H1 (cell line): ENCODE results near the gene UBE2F. TPM values are rescaled to one million over a fixed set of nuclear protein-coding genes. Genes with fewer than 3 reads are reported as not detected.

Experiments used
- CTCF ChIA-PET: fragments of 300-600 bp; sonication (Branson Sonifier 250); formaldehyde crosslinking; loops from one replicate; lab custom pipeline; 2021; ENCODE audit not compliant: partially characterized antibody; lab: Charles Lee
- POLR2A ChIA-PET: fragments of 300-600 bp; sonication (Branson Sonifier 250); formaldehyde crosslinking; loops from one replicate; lab custom pipeline; 2021; ENCODE audit warnings: inconsistent platforms; ENCODE audit not compliant: partially characterized antibody; lab: Charles Lee
- DNase-seq, 2 experiments: peaks; one replicate each; pipeline versions ENCODE4 v3.0.0 to v3.0.0-alpha.2; 2010 to 2022; ENCODE audit warnings: low spot score in 2 of 2, low read depth in 1 of 2, mixed read lengths in 1 of 2
- FAIRE-seq: peaks from 2 replicates; lab custom pipeline; 2011; peaks lifted over from hg19 to GRCh38; lab: Jason Lieb, UNC
- H2AFZ ChIP-seq: 2 replicates; pipeline ENCODE4 v1.8.1; 2012; ENCODE audit warnings: low read length, inconsistent platforms
- H2AK5ac ChIP-seq: 2 replicates; pipeline ENCODE4 v1.6.1; 2013; ENCODE audit warnings: low read depth, low read length
- H2BK120ac ChIP-seq: replicated peaks from 2 replicates; pipeline ENCODE3; 2013; ENCODE audit warnings: low read depth, low read length, inconsistent platforms
- H2BK12ac ChIP-seq: 2 replicates; pipeline ENCODE4 v1.6.1; 2013; ENCODE audit warnings: low read depth, low read length
- H2BK15ac ChIP-seq: 2 replicates; pipeline ENCODE4 v1.6.1; 2013; ENCODE audit warnings: low read length
- H2BK20ac ChIP-seq: 2 replicates; pipeline ENCODE4 v1.6.1; 2013; ENCODE audit warnings: low read length
- H2BK5ac ChIP-seq: 2 replicates; pipeline ENCODE4 v1.6.1; 2013; ENCODE audit warnings: low read depth, low read length
- H3K14ac ChIP-seq: 2 replicates; pipeline ENCODE4 v1.6.1; 2013; ENCODE audit warnings: inconsistent platforms; ENCODE audit not compliant: insufficient read length
- H3K18ac ChIP-seq: 2 replicates; pipeline ENCODE4 v1.6.1; 2013; ENCODE audit warnings: low read length; ENCODE audit errors: extremely low read depth
- H3K23ac ChIP-seq: 2 replicates; pipeline ENCODE4 v1.6.1; 2013; ENCODE audit warnings: inconsistent platforms; ENCODE audit not compliant: insufficient read length
- H3K23me2 ChIP-seq: 2 replicates; pipeline ENCODE4 v1.6.1; 2013; ENCODE audit warnings: low read depth, low read length
- H3K27ac ChIP-seq: 2 replicates; pipeline ENCODE4 v1.6.1; 2011; ENCODE audit warnings: low read depth, low read length, inconsistent platforms
- H3K27me3 ChIP-seq, 4 experiments: replicated peaks in 1 of 4; 1 replicate in 1 of 4; 2 replicates in 3 of 4; pipeline versions ENCODE4 v1.6.1 to v1.8.1; 2011 to 2013; ENCODE audit warnings: low read length in 3 of 4, mild to moderate bottlenecking in 3 of 4, inconsistent platforms in 2 of 4, mixed read lengths in 2 of 4, moderate library complexity in 1 of 4; ENCODE audit not compliant: control insufficient read depth in 3 of 4, insufficient read depth in 3 of 4; ENCODE audit errors: extremely low read depth in 1 of 4
- H3K36me3 ChIP-seq, 4 experiments: 2 replicates each; pipeline versions ENCODE4 v1.6.1 to v1.8.1; 2011 to 2013; ENCODE audit warnings: mild to moderate bottlenecking in 4 of 4, low read length in 3 of 4, moderate library complexity in 2 of 4, control low read depth in 1 of 4, inconsistent platforms in 1 of 4; ENCODE audit not compliant: insufficient read depth in 4 of 4, control insufficient read depth in 2 of 4
- H3K4ac ChIP-seq: replicated peaks from 2 replicates; pipeline ENCODE3; 2013; ENCODE audit warnings: low read length, low read depth, mixed read lengths, inconsistent platforms; ENCODE audit not compliant: insufficient read length
- H3K4me1 ChIP-seq, 4 experiments: replicated peaks in 1 of 4; 1 replicate in 1 of 4; 2 replicates in 3 of 4; pipeline versions ENCODE4 v1.6.1 to v1.8.1; 2011 to 2013; ENCODE audit warnings: low read length in 3 of 4, inconsistent platforms in 2 of 4, mixed read lengths in 1 of 4; ENCODE audit not compliant: insufficient read depth in 4 of 4, control insufficient read depth in 3 of 4
- H3K4me2 ChIP-seq, 2 experiments: 2 replicates each; pipeline versions ENCODE4 v1.6.1 to v1.8.1; 2011 to 2013; ENCODE audit warnings: low read depth in 2 of 2, low read length in 2 of 2, control low read depth in 1 of 2, inconsistent platforms in 1 of 2, mild to moderate bottlenecking in 1 of 2; ENCODE audit not compliant: insufficient read depth in 1 of 2
- H3K4me3 ChIP-seq, 4 experiments: fragments of 200-600, 300-600 bp in 1 of 4; sonication (generic), shearing (Covaris generic), sonication (Bioruptor Twin) in 1 of 4; 2 replicates each; pipeline versions ENCODE4 v1.5.1 to v1.8.1; 2011 to 2016; ENCODE audit warnings: low read length in 4 of 4, low read depth in 3 of 4, control low read depth in 2 of 4, inconsistent platforms in 2 of 4, mild to moderate bottlenecking in 2 of 4, mixed read lengths in 1 of 4, moderate library complexity in 1 of 4; ENCODE audit not compliant: insufficient read depth in 2 of 4; ENCODE audit errors: extremely low read depth in 1 of 4
- H3K56ac ChIP-seq: replicated peaks from 2 replicates; pipeline ENCODE3; 2013; ENCODE audit warnings: low read depth, mild to moderate bottlenecking, mixed read lengths, low read length, inconsistent platforms; ENCODE audit not compliant: insufficient read length
- H3K79me1 ChIP-seq: 2 replicates; pipeline ENCODE4 v1.6.1; 2013; ENCODE audit warnings: low read depth, low read length, control low read depth
- H3K79me2 ChIP-seq, 2 experiments: 2 replicates each; pipeline versions ENCODE4 v1.6.1 to v1.8.1; 2012 to 2013; ENCODE audit warnings: low read length in 2 of 2, mild to moderate bottlenecking in 2 of 2, inconsistent platforms in 1 of 2; ENCODE audit not compliant: insufficient read depth in 2 of 2, control insufficient read depth in 1 of 2
- H3K9ac ChIP-seq, 4 experiments: replicated peaks in 1 of 4; 1 replicate in 1 of 4; 2 replicates in 3 of 4; pipeline versions ENCODE4 v1.6.1 to v1.8.1; 2011 to 2013; ENCODE audit warnings: low read depth in 3 of 4, low read length in 3 of 4, control low read depth in 2 of 4, mild to moderate bottlenecking in 2 of 4, moderate library complexity in 2 of 4, inconsistent platforms in 1 of 4; ENCODE audit errors: extremely low read depth in 1 of 4
- H3K9me3 ChIP-seq, 2 experiments: 2 replicates each; pipeline versions ENCODE4 v1.6.1 to v1.8.1; 2012 to 2013; ENCODE audit warnings: mild to moderate bottlenecking in 2 of 2, moderate library complexity in 2 of 2, control low read depth in 1 of 2, inconsistent platforms in 1 of 2, low read depth in 1 of 2, low read length in 1 of 2, mixed read lengths in 1 of 2; ENCODE audit not compliant: insufficient read depth in 2 of 2
- H4K20me1 ChIP-seq, 2 experiments: replicated peaks in 1 of 2; 2 replicates each; pipeline versions ENCODE3 to v1.8.1; 2011 to 2013; ENCODE audit warnings: inconsistent platforms in 2 of 2, low read length in 2 of 2, mild to moderate bottlenecking in 1 of 2; ENCODE audit not compliant: insufficient read depth in 2 of 2, control insufficient read depth in 1 of 2
- H4K5ac ChIP-seq: 2 replicates; pipeline ENCODE4 v1.6.1; 2013; ENCODE audit warnings: low read length, low read depth, mixed read lengths, inconsistent platforms; ENCODE audit not compliant: insufficient read length
- H4K8ac ChIP-seq: 2 replicates; pipeline ENCODE4 v1.8.0; 2013; ENCODE audit warnings: mild to moderate bottlenecking, moderate library complexity, low read length, inconsistent platforms; ENCODE audit not compliant: insufficient read depth; ENCODE audit errors: extremely low read depth
- H4K91ac ChIP-seq: replicated peaks from 2 replicates; pipeline ENCODE3; 2013; ENCODE audit warnings: low read length, mixed read lengths, inconsistent platforms; ENCODE audit not compliant: insufficient read length
- ASH2L ChIP-seq: fragments of 200-600, 300-600 bp; sonication (generic); IDR thresholded peaks from one replicate; pipeline ENCODE4 v1.7.1; 2017; ENCODE audit warnings: low read length
- CBX8 ChIP-seq: fragments of 300-800, 300-1000 bp; sonication (generic); IDR thresholded peaks from 2 replicates; pipeline ENCODE4 v1.7.1; 2016; ENCODE audit warnings: low read depth, low read length, borderline replicate concordance
- HDAC6 ChIP-seq: IDR thresholded peaks from one replicate; pipeline ENCODE4 v1.7.1; 2012; ENCODE audit warnings: low read depth, mild to moderate bottlenecking, inconsistent platforms, low read length, moderate library complexity
- JUND ChIP-seq: IDR thresholded peaks from 2 replicates; pipeline ENCODE4 v1.6.1; 2011; ENCODE audit warnings: mild to moderate bottlenecking, improper control_type of control experiment, low read length
- PHF8 ChIP-seq: fragments of 200-600 bp; sonication (generic); conservative IDR thresholded peaks from 2 replicates; pipeline ENCODE4 v1.7.1; 2012; ENCODE audit warnings: low read depth, mild to moderate bottlenecking, inconsistent platforms, low read length, moderate library complexity
- RAD21 ChIP-seq, 2 experiments: IDR thresholded peaks in 1 of 2; conservative IDR thresholded peaks in 1 of 2; 2 replicates each; pipeline ENCODE4 v1.6.1; 2011; ENCODE audit warnings: low read depth in 2 of 2, low read length in 2 of 2, improper control_type of control experiment in 1 of 2, inconsistent platforms in 1 of 2, mild to moderate bottlenecking in 1 of 2, moderate library complexity in 1 of 2
- RXRA ChIP-seq: IDR thresholded peaks from 2 replicates; pipeline ENCODE4 v1.6.1; 2011; ENCODE audit warnings: low read depth, mild to moderate bottlenecking, low read length, moderate library complexity; ENCODE audit not compliant: insufficient read depth
- SIN3A ChIP-seq, 2 experiments: IDR thresholded peaks in 1 of 2; conservative IDR thresholded peaks in 1 of 2; 2 replicates each; pipeline ENCODE4 v1.6.1; 2011 to 2012; ENCODE audit warnings: low read length in 2 of 2, improper control_type of control experiment in 1 of 2, low read depth in 1 of 2, mild to moderate bottlenecking in 1 of 2
- SP1 ChIP-seq: IDR thresholded peaks from 2 replicates; pipeline ENCODE4 v1.6.1; 2011; ENCODE audit warnings: low read depth, low read length
- SP4 ChIP-seq: IDR thresholded peaks from 2 replicates; pipeline ENCODE4 v1.6.1; 2012; ENCODE audit warnings: low read length, inconsistent platforms
- SUZ12 ChIP-seq: fragments of 200-600 bp; sonication (generic); IDR thresholded peaks from 2 replicates; pipeline ENCODE4 v1.6.1; 2012; ENCODE audit warnings: mild to moderate bottlenecking, inconsistent platforms, low read length, moderate library complexity, mixed read lengths
- YY1 ChIP-seq: IDR thresholded peaks from 2 replicates; pipeline ENCODE4 v1.6.1; 2011; ENCODE audit warnings: low read depth, mild to moderate bottlenecking, low read length
- ZNF274 ChIP-seq: IDR thresholded peaks from 2 replicates; pipeline ENCODE4 v1.7.0; 2012; ENCODE audit warnings: low read length, borderline replicate concordance; ENCODE audit errors: extremely low read depth
- WGBS, 2 experiments: shearing (Covaris generic) in 1 of 2; methylation state at CpG; one replicate each; pipeline versions ENCODE4 v1.1.6 to v1.1.7; 2013 to 2015; ENCODE audit warnings: low lambda C conversion rate in 2 of 2, mixed read lengths in 2 of 2, inconsistent platforms in 1 of 2, low coverage in 1 of 2, missing lambda C conversion rate in 1 of 2; ENCODE audit not compliant: insufficient replicate concordance in 2 of 2, insufficient coverage in 1 of 2, insufficient read length in 1 of 2; ENCODE audit errors: extremely low coverage in 1 of 2, missing lambda C conversion rate in 1 of 2; 5-methylcytosine and 5-hydroxymethylcytosine counted together
- polyA plus RNA-seq, 7 experiments: library from polyadenylated mRNA; depleted of rRNA in 3 of 7; stranded (reverse) in 5 of 7; unstranded in 2 of 7; fragments of >200 nt in 5 of 7; fragments of 200-250 nt in 2 of 7; gene quantifications; 1 replicate in 5 of 7; 2 replicates in 1 of 7; 4 replicates in 1 of 7; pipeline versions ENCODE4 v1.2.1 to v1.2.3, GENCODE V29; 2011 to 2013; ENCODE audit warnings: missing spikeins in 2 of 7, mixed read lengths in 2 of 7
- total RNA-seq: library from RNA; stranded (reverse); fragmentation: NEBNext Ultra II Directional; extraction: Animal tissue kit (Norgen Biotek cat#: 25700); gene quantifications from 2 replicates; pipeline ENCODE4 v1.2.1, GENCODE V29; 2021

Gene UBE2F
- total and polyA plus RNA-seq, 2 of the 8 experiments (the other 6 are each of a cell fraction or from before 2014, with no cell fraction given): 43.3 to 59.8 TPM

GRCh38 chr2:238069021-238069709 lies 102.4 kb downstream of the UBE2F start:
- no peak overlapping the region for H3K4me3 ChIP-seq
- ChIA-PET CTCF (no interaction called here), POLR2A (interaction anchor here (1.1 to 2.0 kb wide), 2 partner anchors 8 to 9 kb away, joined by 4 to 7 read pairs; partner anchors contain the start of gene SCLY)
- peaks cover 2% of the 10 kb centered on the region; the same call in 1 of the 2 replicates for H3K79me1 ChIP-seq
- no peaks in the 10 kb centered on the region for H3K27me3 ChIP-seq
- no peak overlapping the region for H3K23ac ChIP-seq
- no peak overlapping the region for H2BK5ac ChIP-seq
- peaks cover 4 to 9% of the 10 kb centered on the region in 2 experiments for H4K20me1 ChIP-seq
- H3K4me2 ChIP-seq: no peak overlapping the region
- H3K56ac ChIP-seq: no peak overlapping the region
- H4K91ac ChIP-seq: no peak overlapping the region
- H3K4me1 ChIP-seq: no peaks in the 10 kb centered on the region
- peaks cover 18 to 91% (median 54%) of the 10 kb centered on the region in 4 experiments for H3K36me3 ChIP-seq
- no peak overlapping the region for H3K9ac ChIP-seq
- peak overlapping the region; percentile 84; the same call in 1 of the 2 replicates for H4K8ac ChIP-seq
- H3K4ac ChIP-seq: no peak overlapping the region
- no peaks in the 10 kb centered on the region for H3K23me2 ChIP-seq
- H2AK5ac ChIP-seq: no peak overlapping the region
- DNase-seq (no peak), FAIRE-seq (no peak)
- no peak overlapping the region for H3K18ac ChIP-seq
- WGBS, 2 experiments: 96% methylated on average over 10 of the region's 10 CpGs; no CpG with 5 or more reads in 1 of the 2 experiments
- H2BK12ac ChIP-seq: no peak overlapping the region
- no peak overlapping the region for H3K14ac ChIP-seq
- no peak overlapping the region for H2BK120ac ChIP-seq
- H3K79me2 ChIP-seq: peaks cover 3 to 52% of the 10 kb centered on the region in 2 experiments; a peak in 3 of 4 replicates
- H2AFZ ChIP-seq: no peak overlapping the region
- no peak overlapping the region for H2BK20ac ChIP-seq
- no peak overlapping the region for H2BK15ac ChIP-seq
- H4K5ac ChIP-seq: no peak overlapping the region
- H3K27ac ChIP-seq: no peak overlapping the region
- H3K9me3 ChIP-seq: no peaks in the 10 kb centered on the region
- no peak for TF ChIP-seq SP4
- no peak for TF ChIP-seq CBX8
- TF ChIP-seq HDAC6: no peak
- TF ChIP-seq SUZ12: no peak
- no peak for TF ChIP-seq ZNF274
- no peak for TF ChIP-seq PHF8
- TF ChIP-seq YY1: no peak
- TF ChIP-seq RXRA: no peak
- TF ChIP-seq SP1: no peak
- no peak for TF ChIP-seq RAD21 (IDR thresholded peaks at IDR 0.05 in 1 of 2, conservative IDR thresholded peaks at IDR 0.05 in 1 of 2; ENCODE audit: low read depth in 2 of 2, low read length in 2 of 2)
- TF ChIP-seq ASH2L: no peak
- no peak for TF ChIP-seq JUND
- TF ChIP-seq SIN3A (conservative IDR thresholded peaks at IDR 0.05 in 1 of 2, IDR thresholded peaks at IDR 0.05 in 1 of 2; ENCODE audit: low read depth in 1 of 2, low read length in 2 of 2): no peak
